Stimulated activated CD8-positive, alpha-beta memory T cell treated with anti-CD3 and anti-CD28 coated beads, Interleukin-15, amount 100 ng/mL, for 1 hour (primary cell): ENCODE measurements around the gene RASGRP2.

ENCODE experiments used
- DNase-seq: peaks from one replicate; pipeline ENCODE4 v3.0.0-alpha.2; 2020; ENCODE audit warnings: low read depth

Gene RASGRP2

GRCh38 chr11:64770120-64770519, 26.2 kb upstream of the RASGRP2 start:
- no peak for DNase-seq

- DNase-seq: no peak
Measured at GRCh38 chr11:64769283-64769682, 25.3 kb upstream of the RASGRP2 start.

- no peak for DNase-seq
Measured at GRCh38 chr11:64768300-64768694, 24.4 kb upstream of the RASGRP2 start.

- peak; percentile 74 for DNase-seq
Measured at GRCh38 chr11:64767344-64768299, 23.7 kb upstream of the RASGRP2 start.

- no peak for DNase-seq
Measured at GRCh38 chr11:64766881-64767280, 22.9 kb upstream of the RASGRP2 start.

GRCh38 chr11:64765851-64766665, 22.1 kb upstream of the RASGRP2 start:
- no peak for DNase-seq

GRCh38 chr11:64765291-64765850, 21.4 kb upstream of the RASGRP2 start:
- DNase-seq: no peak

- no peak for DNase-seq
Measured at GRCh38 chr11:64764753-64765152, 20.8 kb upstream of the RASGRP2 start.

GRCh38 chr11:64764040-64764611, 20.2 kb upstream of the RASGRP2 start:
- no peak for DNase-seq

GRCh38 chr11:64763526-64764039, 19.6 kb upstream of the RASGRP2 start:
- no peak for DNase-seq

- no peak for DNase-seq
Measured at GRCh38 chr11:64762674-64763525, 19.0 kb upstream of the RASGRP2 start.

- no peak for DNase-seq
Measured at GRCh38 chr11:64762277-64762673, 18.3 kb upstream of the RASGRP2 start.

GRCh38 chr11:64760759-64761420, 16.9 kb upstream of the RASGRP2 start:
- no peak for DNase-seq

GRCh38 chr11:64759722-64760719, 16.1 kb upstream of the RASGRP2 start, which contains the start of gene PYGM:
TSS of gene PYGM (minus strand) at chr11:64759974. CDS start at chr11:64759898, 76 bp downstream.
- DNase-seq: no peak

- DNase-seq: no peak
Measured at GRCh38 chr11:64759131-64759721, 15.3 kb upstream of the RASGRP2 start.

- DNase-seq: no peak
Measured at GRCh38 chr11:64758330-64759079, 14.6 kb upstream of the RASGRP2 start.

GRCh38 chr11:64757549-64758329, 13.8 kb upstream of the RASGRP2 start:
- DNase-seq: no peak
